ENCODE results near the gene PKN1. TPM values are rescaled to one million over a fixed set of nuclear protein-coding genes. Genes with fewer than 3 reads are reported as not detected.

The PKN1 gene
- total and polyA plus RNA-seq, 2 of the 13 experiments (the other 11 are each of a cell fraction or from before 2014, with no cell fraction given): 45.7 to 54.5 TPM

- peak; percentile 96 for TF ChIP-seq BHLHE40 (IDR thresholded peaks at IDR 0.05; ENCODE audit: low read length)
- 0 out of 2 replicates have a peak, but pooled peaks have one; percentile 15 for TF ChIP-seq RAD21 (CRISPR knock-in tag; IDR thresholded peaks at IDR 0.05)
- TF ChIP-seq ZNF768 (CRISPR knock-in tag; IDR thresholded peaks at IDR 0.05): no peak
- no peak for TF ChIP-seq ZNF329 (CRISPR knock-in tag; IDR thresholded peaks at IDR 0.05; ENCODE audit: low read depth)
- peak; percentile 51; the same call in 1 of the 2 replicates for TF ChIP-seq THAP9 (CRISPR knock-in tag; IDR thresholded peaks at IDR 0.05; ENCODE audit: borderline replicate concordance)
- no peak for TF ChIP-seq ARNTL (CRISPR knock-in tag; IDR thresholded peaks at IDR 0.05)
- TF ChIP-seq SRF (IDR thresholded peaks at IDR 0.05; ENCODE audit: low read depth, low read length): no peak
- TF ChIP-seq FOXM1 (CRISPR knock-in tag; IDR thresholded peaks at IDR 0.05): no peak
- no peak for TF ChIP-seq ZNF569 (CRISPR knock-in tag; IDR thresholded peaks at IDR 0.05; ENCODE audit: borderline replicate concordance)
- no peak for TF ChIP-seq SRSF4 (IDR thresholded peaks at IDR 0.05; ENCODE audit: low read depth, low read length, poor library complexity, severe bottlenecking)
- peak; percentile 65 for TF ChIP-seq TBX2 (CRISPR knock-in tag; IDR thresholded peaks at IDR 0.05; ENCODE audit: borderline replicate concordance)
- no peak for TF ChIP-seq HMGA1 (CRISPR knock-in tag; conservative IDR thresholded peaks at IDR 0.05)
- peak; percentile 73; the same call in 1 of the 2 replicates for TF ChIP-seq SMAD1 (CRISPR knock-in tag; IDR thresholded peaks at IDR 0.05; ENCODE audit: borderline replicate concordance, low read depth)
- TF ChIP-seq PRDM4 (CRISPR knock-in tag; IDR thresholded peaks at IDR 0.05; ENCODE audit: borderline replicate concordance): no peak
- TF ChIP-seq TMF1 (CRISPR knock-in tag; IDR thresholded peaks at IDR 0.05; ENCODE audit: low read depth): peak; percentile 60; the same call in 1 of the 2 replicates
- 0 out of 2 replicates have a peak, but pooled peaks have one; percentile 13 for TF ChIP-seq ZNF503 (CRISPR knock-in tag; IDR thresholded peaks at IDR 0.05)
- 0 out of 2 replicates have a peak, but pooled peaks have one; percentile 53 for TF ChIP-seq ZNF691 (CRISPR knock-in tag; IDR thresholded peaks at IDR 0.05; ENCODE audit: borderline replicate concordance, low read depth)
- 0 out of 2 replicates have a peak, but pooled peaks have one; percentile 64 for TF ChIP-seq CREBL2 (CRISPR knock-in tag; IDR thresholded peaks at IDR 0.05; ENCODE audit: borderline replicate concordance)
Measured at GRCh38 chr19:14419106-14419813, 13.8 kb upstream of the PKN1 start, which contains the start of gene DDX39A (continued).

Data from HepG2 (cell line).